ENCODE measurements around the gene C1orf167. TPM values are rescaled to one million over a fixed set of nuclear protein-coding genes. Genes with fewer than 3 reads are reported as not detected.
A peak's percentile ranks its signal among the peaks of the same experiment; 100 is the strongest.

Gene C1orf167
- total and polyA plus RNA-seq, 2 donors (not counting 1 experiment from before 2014, with no cell fraction given), result not detected

DNA sequence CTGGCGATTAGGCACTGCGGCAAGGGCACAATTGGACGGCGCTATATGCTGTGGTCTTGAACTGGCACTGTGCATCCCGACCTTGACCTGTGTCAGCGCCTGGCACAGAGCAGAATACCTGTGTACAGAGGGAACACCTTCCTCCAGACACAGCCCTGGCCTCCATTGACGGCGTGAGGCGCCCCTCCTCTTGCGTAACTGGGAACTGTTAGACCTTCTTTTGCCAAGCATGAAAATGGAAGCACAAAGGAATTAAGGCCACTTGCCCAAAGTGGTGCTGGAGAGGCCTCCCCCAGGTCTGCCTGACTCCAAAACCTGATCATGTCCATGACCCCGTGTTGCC, 32.9 kb upstream of the C1orf167 start:
- H3K36me3 ChIP-seq (replicated peaks in 1 of 2; ENCODE audit: control extremely low read depth in 1 of 2, control insufficient read depth in 1 of 2, extremely low read depth in 1 of 2, insufficient read depth in 2 of 2, low read length in 1 of 2), result no peaks in the 10 kb centered on the region
- peak overlapping the region; percentile 45 for H2AFZ ChIP-seq (ENCODE audit: insufficient read depth, low read depth, low read length, poor library complexity, severe bottlenecking)
- DNase-seq (no peak), ATAC-seq (ENCODE audit: low read depth) (no peak)
- ChIA-PET POLR2A (interaction anchor here (0.6 kb wide), 1 partner anchor 73 kb away, joined by 3 read pairs; no protein-coding TSS in a partner anchor), CTCF (interaction anchor here (1.2 kb wide), 1 partner anchor 9 kb away, joined by 6 read pairs; no protein-coding TSS in a partner anchor)
- no peak overlapping the region for H3K4me3 Mint-ChIP-seq
- H3K4me3 ChIP-seq (ENCODE audit: control extremely low read depth in 1 of 5, extremely low read depth in 1 of 5, insufficient read depth in 1 of 5, low read depth in 2 of 5, low read length in 4 of 5), result no peak overlapping the region
- peaks cover 38 to 45% of the 10 kb centered on the region in 2 donors for H3K4me1 ChIP-seq (ENCODE audit: control insufficient read depth in 2 of 2, insufficient read depth in 2 of 2, low read length in 2 of 2)
- peaks cover 36% of the 10 kb centered on the region for H3K4me1 Mint-ChIP-seq
- peaks cover 0 to 2% (median 0%) of the 10 kb centered on the region in 3 donors for H3K9me3 ChIP-seq (ENCODE audit: control extremely low read depth in 1 of 3, control insufficient read depth in 2 of 3, insufficient read depth in 1 of 3, low read length in 2 of 3)
- H3K27me3 Mint-ChIP-seq, result no peaks in the 10 kb centered on the region
- H3K9me3 Mint-ChIP-seq (ENCODE audit: insufficient read depth), result no peaks in the 10 kb centered on the region
- 98% methylated on average over 11 of the region's 11 CpGs for WGBS (ENCODE audit: insufficient coverage)
- H3K27ac ChIP-seq (ENCODE audit: low read length in 2 of 2), result peak overlapping the region in 1 of 2 donors; percentile 14
- intact Hi-C loops (cut with micrococcal nuclease), result no loop called here
- peak overlapping the region; percentile 90 for H3K4me2 ChIP-seq (replicated peaks; ENCODE audit: low read depth, low read length, poor library complexity, severe bottlenecking)
- H3K27ac Mint-ChIP-seq, result no peak overlapping the region
- no peak overlapping the region for H3K9ac ChIP-seq (ENCODE audit: low read length)
- no peaks in the 10 kb centered on the region for H4K20me1 ChIP-seq (ENCODE audit: control insufficient read depth, insufficient read depth, low read length, poor library complexity, severe bottlenecking)
- H3K79me2 ChIP-seq (ENCODE audit: control insufficient read depth, insufficient read depth, low read length), result no peaks in the 10 kb centered on the region
- H3K27me3 ChIP-seq (replicated peaks in 1 of 4; ENCODE audit: control extremely low read depth in 1 of 4, control insufficient read depth in 3 of 4, insufficient read depth in 4 of 4, low read length in 3 of 4), result no peaks in the 10 kb centered on the region
- TF ChIP-seq EZH2 (IDR thresholded peaks at IDR 0.05; ENCODE audit: borderline replicate concordance, insufficient read depth, low read depth, low read length, poor library complexity, severe bottlenecking), result no peak
- TF ChIP-seq, protein P1, sequence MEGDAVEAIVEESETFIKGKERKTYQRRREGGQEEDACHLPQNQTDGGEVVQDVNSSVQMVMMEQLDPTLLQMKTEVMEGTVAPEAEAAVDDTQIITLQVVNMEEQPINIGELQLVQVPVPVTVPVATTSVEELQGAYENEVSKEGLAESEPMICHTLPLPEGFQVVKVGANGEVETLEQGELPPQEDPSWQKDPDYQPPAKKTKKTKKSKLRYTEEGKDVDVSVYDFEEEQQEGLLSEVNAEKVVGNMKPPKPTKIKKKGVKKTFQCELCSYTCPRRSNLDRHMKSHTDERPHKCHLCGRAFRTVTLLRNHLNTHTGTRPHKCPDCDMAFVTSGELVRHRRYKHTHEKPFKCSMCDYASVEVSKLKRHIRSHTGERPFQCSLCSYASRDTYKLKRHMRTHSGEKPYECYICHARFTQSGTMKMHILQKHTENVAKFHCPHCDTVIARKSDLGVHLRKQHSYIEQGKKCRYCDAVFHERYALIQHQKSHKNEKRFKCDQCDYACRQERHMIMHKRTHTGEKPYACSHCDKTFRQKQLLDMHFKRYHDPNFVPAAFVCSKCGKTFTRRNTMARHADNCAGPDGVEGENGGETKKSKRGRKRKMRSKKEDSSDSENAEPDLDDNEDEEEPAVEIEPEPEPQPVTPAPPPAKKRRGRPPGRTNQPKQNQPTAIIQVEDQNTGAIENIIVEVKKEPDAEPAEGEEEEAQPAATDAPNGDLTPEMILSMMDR (IDR thresholded peaks at IDR 0.05), result no peak
